ENCODE measurements around the gene AVPR1A.
"Not testable (repeated sequence)": the region's sequence is repeated elsewhere in the genome, so short reads cannot be mapped to it uniquely, and the experiment has no call there.

Gene AVPR1A

GRCh38 chr12:63150713-63151622, at the start of gene AVPR1A:
Gene AVPR1A, minus strand, starts transcription at chr12:63151201. Its CDS starts 365 bp downstream, at chr12:63150836.
- peak; percentile 60 for DNase-seq

- DNase-seq = no peak
Measured at GRCh38 chr12:63196168-63196567, 45.2 kb upstream of the AVPR1A start.

GRCh38 chr12:63179224-63179623, 28.2 kb upstream of the AVPR1A start:
- DNase-seq = no peak

- DNase-seq = no peak
Measured at GRCh38 chr12:63170321-63170720, 19.3 kb upstream of the AVPR1A start.

- not testable (repeated sequence) for DNase-seq
Measured at GRCh38 chr12:63167741-63168140, 16.7 kb upstream of the AVPR1A start.

- no peak for DNase-seq
Measured at GRCh38 chr12:63164911-63165310, 13.9 kb upstream of the AVPR1A start.

- DNase-seq = no peak
Measured at GRCh38 chr12:63163541-63163940, 12.5 kb upstream of the AVPR1A start.

GRCh38 chr12:63155375-63155774, 4.4 kb upstream of the AVPR1A start:
- DNase-seq = no peak

- DNase-seq = no peak
Measured at GRCh38 chr12:63154560-63154959, 3.6 kb upstream of the AVPR1A start.

GRCh38 chr12:63152321-63152700, 1.3 kb upstream of the AVPR1A start:
- no peak for DNase-seq

GRCh38 chr12:63151623-63152320, 771 bp upstream of the AVPR1A start:
- DNase-seq = peak; percentile 62

- DNase-seq = peak; percentile 63
Measured at GRCh38 chr12:63149909-63150712, 890 bp downstream of the AVPR1A start.

- DNase-seq = no peak
Measured at GRCh38 chr12:63144556-63144955, 6.4 kb downstream of the AVPR1A start.

GRCh38 chr12:63138488-63138887, 12.5 kb downstream of the AVPR1A start:
- DNase-seq = no peak

- no peak for DNase-seq
Measured at GRCh38 chr12:63133981-63134380, 17.0 kb downstream of the AVPR1A start.

GRCh38 chr12:63132201-63132600, 18.8 kb downstream of the AVPR1A start:
- DNase-seq = no peak

- no peak for DNase-seq
Measured at GRCh38 chr12:63129927-63130326, 21.1 kb downstream of the AVPR1A start.

- DNase-seq = no peak
Measured at GRCh38 chr12:63124778-63125177, 26.2 kb downstream of the AVPR1A start.

GRCh38 chr12:63103494-63104131, 47.4 kb downstream of the AVPR1A start:
- DNase-seq = no peak

- no peak for DNase-seq
Measured at GRCh38 chr12:63101920-63102319, 49.1 kb downstream of the AVPR1A start.

- DNase-seq = no peak
Measured at GRCh38 chr12:63098851-63099250, 52.1 kb downstream of the AVPR1A start.

GRCh38 chr12:63095369-63095980, 55.5 kb downstream of the AVPR1A start:
- no peak for DNase-seq

Data from right forelimb (tissue), 1 donor.